Measurements from ENCODE around the gene TRPM8.

Gene TRPM8

DNA sequence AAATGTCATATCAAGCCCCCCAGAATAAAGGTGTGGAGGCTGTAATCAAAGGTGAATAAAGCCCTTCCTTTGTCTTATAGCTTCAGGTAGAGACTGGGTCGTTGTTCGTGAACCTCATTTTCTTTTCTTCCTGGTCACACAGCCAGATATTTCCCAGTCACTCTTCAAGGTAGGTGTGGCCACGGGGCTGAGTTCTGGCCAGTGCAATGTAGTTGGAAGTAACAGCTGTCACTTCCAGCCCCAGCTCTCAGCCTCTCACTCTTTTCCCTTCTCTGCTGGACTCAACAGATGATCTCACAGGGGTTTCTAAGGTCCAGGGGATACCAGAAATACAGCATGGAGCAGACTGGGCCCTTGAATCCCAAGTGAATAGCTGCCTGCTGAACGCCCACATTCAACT lies 15.8 kb upstream of the TRPM8 start:
- no peak for TF ChIP-seq MYC (IDR thresholded peaks at IDR 0.05; ENCODE audit: low read depth, low read length)
- no peak for TF ChIP-seq POLR2A (IDR thresholded peaks at IDR 0.05; ENCODE audit: extremely low read depth, insufficient read length)
- TF ChIP-seq, protein P1, sequence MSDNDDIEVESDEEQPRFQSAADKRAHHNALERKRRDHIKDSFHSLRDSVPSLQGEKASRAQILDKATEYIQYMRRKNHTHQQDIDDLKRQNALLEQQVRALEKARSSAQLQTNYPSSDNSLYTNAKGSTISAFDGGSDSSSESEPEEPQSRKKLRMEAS (IDR thresholded peaks at IDR 0.05; ENCODE audit: low read depth, low read length), result no peak
- TF ChIP-seq, protein P2, sequence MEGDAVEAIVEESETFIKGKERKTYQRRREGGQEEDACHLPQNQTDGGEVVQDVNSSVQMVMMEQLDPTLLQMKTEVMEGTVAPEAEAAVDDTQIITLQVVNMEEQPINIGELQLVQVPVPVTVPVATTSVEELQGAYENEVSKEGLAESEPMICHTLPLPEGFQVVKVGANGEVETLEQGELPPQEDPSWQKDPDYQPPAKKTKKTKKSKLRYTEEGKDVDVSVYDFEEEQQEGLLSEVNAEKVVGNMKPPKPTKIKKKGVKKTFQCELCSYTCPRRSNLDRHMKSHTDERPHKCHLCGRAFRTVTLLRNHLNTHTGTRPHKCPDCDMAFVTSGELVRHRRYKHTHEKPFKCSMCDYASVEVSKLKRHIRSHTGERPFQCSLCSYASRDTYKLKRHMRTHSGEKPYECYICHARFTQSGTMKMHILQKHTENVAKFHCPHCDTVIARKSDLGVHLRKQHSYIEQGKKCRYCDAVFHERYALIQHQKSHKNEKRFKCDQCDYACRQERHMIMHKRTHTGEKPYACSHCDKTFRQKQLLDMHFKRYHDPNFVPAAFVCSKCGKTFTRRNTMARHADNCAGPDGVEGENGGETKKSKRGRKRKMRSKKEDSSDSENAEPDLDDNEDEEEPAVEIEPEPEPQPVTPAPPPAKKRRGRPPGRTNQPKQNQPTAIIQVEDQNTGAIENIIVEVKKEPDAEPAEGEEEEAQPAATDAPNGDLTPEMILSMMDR (IDR thresholded peaks at IDR 0.05; ENCODE audit: low read depth, low read length), result no peak
- H3K4me3 ChIP-seq (ENCODE audit: low read depth, low read length), result no peak overlapping the region
- DNase-seq (ENCODE audit: low read depth), result no peak

DNA sequence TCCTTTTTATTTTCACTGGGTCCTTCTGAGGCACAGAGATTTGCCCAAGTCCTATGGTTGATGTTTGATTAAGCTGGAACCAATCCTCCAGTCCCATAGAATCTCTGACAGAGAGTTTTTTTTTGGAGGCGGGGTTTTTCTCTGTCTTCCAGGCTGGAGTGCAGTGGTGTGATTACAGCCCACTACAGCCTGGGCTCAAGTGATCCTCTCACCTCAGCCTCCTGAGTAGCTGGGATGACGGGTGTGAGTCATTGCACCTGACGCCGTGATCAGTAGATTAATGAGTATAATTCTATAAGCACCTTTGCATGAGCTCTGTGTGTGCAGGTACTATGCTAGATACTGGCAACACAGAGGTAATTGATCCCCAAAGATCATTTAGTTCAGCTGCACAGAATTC lies 15.3 kb upstream of the TRPM8 start:
- TF ChIP-seq POLR2A (IDR thresholded peaks at IDR 0.05; ENCODE audit: extremely low read depth, insufficient read length) (no peak), MYC (IDR thresholded peaks at IDR 0.05; ENCODE audit: low read depth, low read length) (no peak)
- TF ChIP-seq, protein P1 (IDR thresholded peaks at IDR 0.05; ENCODE audit: low read depth, low read length), result no peak
- TF ChIP-seq, protein P2 (IDR thresholded peaks at IDR 0.05; ENCODE audit: low read depth, low read length), result no peak
- no peak for DNase-seq (ENCODE audit: low read depth)

DNA sequence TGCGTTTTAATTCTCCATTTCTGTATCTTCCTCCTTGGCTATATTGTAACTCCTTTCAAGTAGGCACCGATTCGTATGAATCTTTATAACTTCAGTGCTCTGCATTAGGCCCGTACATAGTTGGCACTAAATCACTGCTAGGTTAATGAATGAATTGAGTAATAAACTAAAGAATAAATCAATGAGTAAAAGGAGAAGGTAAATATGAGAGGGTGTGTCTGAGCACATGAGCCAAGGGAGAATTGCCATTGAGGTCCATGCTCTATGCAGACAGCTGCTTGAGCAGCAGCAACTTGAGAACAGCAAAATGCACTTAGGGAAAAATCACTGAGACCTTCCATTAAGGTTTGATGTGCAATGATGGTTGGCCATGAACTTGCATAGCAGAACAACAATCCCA lies 11.2 kb upstream of the TRPM8 start:
- no peak overlapping the region for H3K4me3 ChIP-seq (ENCODE audit: low read depth, low read length)
- DNase-seq (ENCODE audit: low read depth), result no peak
- TF ChIP-seq, protein P1 (IDR thresholded peaks at IDR 0.05; ENCODE audit: low read depth, low read length), result no peak
- TF ChIP-seq, protein P2 (IDR thresholded peaks at IDR 0.05; ENCODE audit: low read depth, low read length), result no peak
- TF ChIP-seq POLR2A (IDR thresholded peaks at IDR 0.05; ENCODE audit: extremely low read depth, insufficient read length), result no peak
- TF ChIP-seq MYC (IDR thresholded peaks at IDR 0.05; ENCODE audit: low read depth, low read length), result no peak

More for the DNA sequence above, 15.3 kb upstream of the TRPM8 start:
- no peak overlapping the region for H3K4me3 ChIP-seq (ENCODE audit: low read depth, low read length)

DNA sequence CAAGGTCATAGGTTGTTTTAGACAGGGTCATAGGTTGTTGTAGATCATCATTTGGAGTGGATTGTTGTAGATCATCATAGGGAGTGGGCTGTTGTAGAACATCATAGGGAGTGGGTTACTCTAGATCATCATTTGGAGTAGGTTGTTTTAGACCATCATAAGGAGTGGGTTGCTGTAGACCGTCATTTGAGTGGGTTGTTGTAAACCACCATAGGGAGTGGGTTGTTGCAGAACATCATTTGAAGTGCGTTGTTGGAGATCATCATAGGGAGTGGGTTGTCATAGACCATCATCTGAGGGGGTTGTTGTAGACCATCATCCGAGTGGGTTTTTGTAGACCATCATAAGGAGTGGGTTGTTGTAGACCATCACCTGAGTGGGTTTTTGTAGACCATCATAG lies 9.5 kb upstream of the TRPM8 start:
- DNase-seq (ENCODE audit: low read depth), result no peak
- no peak overlapping the region for H3K4me3 ChIP-seq (ENCODE audit: low read depth, low read length)
- TF ChIP-seq, protein P1 (IDR thresholded peaks at IDR 0.05; ENCODE audit: low read depth, low read length), result no peak
- TF ChIP-seq MYC (IDR thresholded peaks at IDR 0.05; ENCODE audit: low read depth, low read length) (no peak), POLR2A (IDR thresholded peaks at IDR 0.05; ENCODE audit: extremely low read depth, insufficient read length) (no peak)
- TF ChIP-seq, protein P2 (IDR thresholded peaks at IDR 0.05; ENCODE audit: low read depth, low read length), result no peak

DNA sequence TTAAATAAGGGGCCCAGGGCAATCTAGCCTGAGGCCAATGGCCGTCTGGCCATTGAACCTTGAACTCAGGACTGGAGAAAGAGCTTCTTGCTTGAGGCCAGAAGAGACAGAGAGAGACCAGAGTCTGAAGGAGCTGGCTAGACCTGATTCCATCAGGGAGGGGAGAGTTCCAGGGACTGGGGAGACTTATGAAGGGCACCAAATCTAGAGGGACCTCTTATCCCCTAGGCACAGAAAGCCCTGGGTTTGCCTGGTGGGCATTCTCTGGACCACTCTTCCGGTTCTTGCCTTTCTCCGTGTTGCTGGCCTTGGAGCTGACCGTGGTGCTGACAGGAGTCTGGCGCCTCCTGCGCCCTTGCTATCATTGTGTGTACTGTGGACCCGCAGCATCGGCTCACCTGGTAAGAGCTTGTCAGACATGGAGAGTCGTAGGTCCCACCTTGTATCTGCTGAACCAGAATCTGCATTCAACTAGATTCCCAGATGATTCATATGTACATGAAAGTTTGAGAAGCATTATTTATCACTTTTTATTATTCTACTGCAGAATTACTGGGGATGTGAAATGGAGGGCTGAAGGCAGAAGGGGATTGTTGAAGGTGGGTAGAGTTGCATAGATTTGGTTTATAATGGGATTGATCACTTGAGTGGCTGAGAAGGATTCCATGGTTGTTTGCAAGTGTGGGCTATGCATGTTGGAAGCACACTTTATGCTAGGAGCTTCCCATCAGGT lies 4.3 kb upstream of the TRPM8 start:
- peak; percentile 49 for DNase-seq (ENCODE audit: low read depth)
- TF ChIP-seq, protein P2 (IDR thresholded peaks at IDR 0.05; ENCODE audit: low read depth, low read length), result no peak
- TF ChIP-seq MYC (IDR thresholded peaks at IDR 0.05; ENCODE audit: low read depth, low read length), result no peak
- TF ChIP-seq, protein P1 (IDR thresholded peaks at IDR 0.05; ENCODE audit: low read depth, low read length), result no peak
- H3K4me3 ChIP-seq (ENCODE audit: low read depth, low read length), result no peak overlapping the region

All from NB4 (cell line).